Measurements from ENCODE around the gene TMEM266.

TMEM266 gene

DNA sequence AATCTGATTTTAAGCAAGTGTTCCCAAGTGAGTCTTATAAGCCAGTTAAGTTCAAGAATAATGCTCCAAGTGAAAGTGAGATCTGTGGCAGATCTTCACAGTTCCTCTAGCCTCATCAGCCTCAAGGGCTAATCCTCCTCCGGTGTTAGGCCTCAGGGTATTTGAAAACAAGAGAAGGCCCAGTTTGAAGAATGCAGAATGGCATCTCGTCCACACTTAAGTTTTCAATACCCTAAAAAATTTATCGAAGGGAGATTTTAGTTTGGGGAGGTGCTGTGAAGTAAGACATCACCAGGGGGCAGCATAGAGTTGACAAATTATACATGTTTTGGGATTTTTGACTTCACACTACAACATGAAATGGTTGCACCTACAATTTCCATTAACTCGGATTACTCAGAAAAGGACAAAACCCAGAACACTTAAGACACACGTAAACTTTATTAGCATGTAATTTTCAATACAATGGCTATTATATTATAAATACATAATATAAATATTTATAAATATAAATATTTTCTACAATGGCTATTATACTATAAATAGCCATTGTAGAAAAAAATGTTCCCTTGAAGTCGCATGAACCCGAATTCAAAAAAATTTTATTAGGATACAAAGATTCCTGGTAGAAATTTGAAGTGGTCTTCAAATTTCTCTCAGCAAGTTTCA, 2.3 kb upstream of the TMEM266 start:
- DNase-seq (peak; percentile 40), ATAC-seq (replicated peaks) (peak; percentile 60 to 67)
- H3K9me3 Mint-ChIP-seq, result no peaks in the 10 kb centered on the region
- H3K27ac Mint-ChIP-seq, result peak overlapping the region; percentile 81
- peaks cover 35 to 40% of the 10 kb centered on the region in 2 donors for H3K4me1 Mint-ChIP-seq
- no peak overlapping the region for H3K4me3 Mint-ChIP-seq
- H3K36me3 Mint-ChIP-seq, result no peaks in the 10 kb centered on the region
- peaks cover 14 to 17% of the 10 kb centered on the region in 2 donors for H3K27me3 Mint-ChIP-seq

DNA sequence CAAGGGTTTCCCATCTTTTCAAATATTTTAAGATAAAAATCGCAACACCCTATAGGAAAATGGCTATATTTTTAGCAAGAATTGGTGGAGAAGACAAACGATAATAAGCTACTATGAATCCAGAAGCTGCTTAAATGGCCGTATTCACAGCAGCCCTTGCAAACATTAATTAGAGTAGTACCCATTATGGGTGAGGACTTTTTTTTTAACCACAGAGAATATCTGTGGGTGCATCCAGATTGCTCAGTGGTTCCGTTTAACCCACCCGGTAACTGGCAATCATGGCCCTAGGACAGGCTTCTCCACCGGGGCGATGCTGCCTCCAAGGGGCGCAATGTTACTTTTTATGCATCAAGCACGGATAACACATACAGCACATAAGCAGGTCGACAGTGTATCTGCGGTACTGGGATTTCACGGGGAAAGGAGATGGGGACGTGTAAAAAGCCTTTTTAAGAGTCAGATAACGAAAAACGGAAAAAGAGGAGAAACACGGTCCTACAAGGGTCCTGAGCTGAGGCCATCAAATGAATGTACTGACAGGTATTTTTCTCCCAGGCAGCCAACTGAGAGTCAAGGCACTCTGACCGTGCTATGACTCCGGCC, 968 bp upstream of the TMEM266 start:
- peak overlapping the region; percentile 83 for H3K4me3 Mint-ChIP-seq
- H3K36me3 Mint-ChIP-seq, result no peaks in the 10 kb centered on the region
- peak; percentile 9 for DNase-seq
- peaks cover 35 to 40% of the 10 kb centered on the region in 2 donors for H3K4me1 Mint-ChIP-seq
- ATAC-seq (replicated peaks), result peak; percentile 9 to 21
- peak overlapping the region; percentile 62 for H3K27ac Mint-ChIP-seq
- H3K9me3 Mint-ChIP-seq, result no peaks in the 10 kb centered on the region
- H3K27me3 Mint-ChIP-seq, result peaks cover 23 to 27% of the 10 kb centered on the region in 2 donors

DNA sequence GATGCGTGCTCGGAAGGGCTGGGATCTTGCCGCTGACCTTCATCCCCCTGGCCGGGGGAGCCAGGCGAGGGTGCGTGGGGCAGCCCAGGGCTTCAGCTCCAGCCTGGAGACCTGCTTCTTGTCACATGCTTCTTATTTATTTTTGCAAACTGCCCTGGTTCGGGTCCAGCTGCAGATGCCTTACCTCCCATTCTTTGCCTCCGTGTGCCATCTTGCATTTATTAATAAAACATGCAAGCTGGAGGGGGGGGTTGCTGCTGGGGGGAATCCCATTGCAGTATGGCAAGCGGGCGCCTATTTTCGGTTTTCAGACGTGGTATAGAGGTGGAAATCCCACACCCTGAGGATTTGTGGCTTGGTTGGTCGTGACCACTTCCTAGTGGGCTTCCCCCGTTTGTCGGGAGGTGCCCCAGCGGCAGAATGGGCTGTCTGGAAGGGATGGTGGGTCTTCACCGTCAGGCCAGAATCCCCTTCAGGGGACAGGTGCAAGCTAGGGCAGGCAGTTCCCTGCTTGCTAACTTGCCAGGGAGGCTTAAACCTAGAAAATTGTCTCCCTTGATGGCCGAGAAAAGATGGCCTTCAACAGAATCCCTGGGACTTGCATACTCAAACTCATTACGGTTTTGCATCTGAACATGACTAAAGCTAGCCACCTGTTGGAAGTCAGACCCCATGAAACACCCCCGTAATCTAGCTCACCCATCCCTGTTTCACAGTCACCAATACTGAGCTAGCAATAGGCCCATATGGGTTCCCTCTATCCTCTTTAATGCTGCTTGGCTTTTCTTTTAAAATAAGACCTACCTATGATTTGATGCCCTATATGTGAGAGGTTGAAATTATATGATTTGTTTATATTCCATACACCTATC, 569 bp downstream of the TMEM266 start:
- Mint-ChIP-seq H3K4me3 (peak overlapping the region; percentile 84 to 85), H3K27ac (peak overlapping the region; percentile 42)
- ATAC-seq (replicated peaks), result peak; percentile 44 to 46

DNA sequence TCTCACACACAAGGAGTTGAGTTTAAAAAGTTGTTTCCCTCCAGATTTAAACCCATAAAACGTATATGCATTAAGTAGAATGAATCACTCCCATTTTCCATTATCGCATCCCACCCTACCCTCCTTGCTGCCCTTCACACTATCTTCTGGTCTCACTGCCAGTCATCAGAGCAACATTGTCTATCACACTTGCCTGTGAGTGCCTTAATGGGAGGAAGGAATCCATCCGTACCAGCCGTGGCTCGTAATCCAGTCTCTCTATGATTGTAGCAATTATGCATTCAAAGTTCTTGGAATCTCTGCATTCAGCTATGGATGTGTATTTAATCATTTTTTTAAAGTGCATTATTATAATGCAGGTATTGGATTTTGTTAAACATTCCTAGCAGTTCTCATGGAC, 1.9 kb downstream of the TMEM266 start:
- Mint-ChIP-seq H3K27me3 (peaks cover 40 to 51% of the 10 kb centered on the region in 2 donors), H3K36me3 (no peaks in the 10 kb centered on the region), H3K27ac (no peak overlapping the region), H3K4me3 (no peak overlapping the region), H3K4me1 (peaks cover 38 to 50% of the 10 kb centered on the region in 2 donors), H3K9me3 (no peaks in the 10 kb centered on the region)
- ATAC-seq (replicated peaks) (no peak), DNase-seq (no peak)

More for the DNA sequence above, 569 bp downstream of the TMEM266 start:
- peak; percentile 70 for DNase-seq
- peaks cover 38 to 48% of the 10 kb centered on the region in 2 donors for H3K4me1 Mint-ChIP-seq
- H3K9me3 Mint-ChIP-seq, result no peaks in the 10 kb centered on the region
- H3K27me3 Mint-ChIP-seq, result peaks cover 32 to 42% of the 10 kb centered on the region in 2 donors
- no peaks in the 10 kb centered on the region for H3K36me3 Mint-ChIP-seq

DNA sequence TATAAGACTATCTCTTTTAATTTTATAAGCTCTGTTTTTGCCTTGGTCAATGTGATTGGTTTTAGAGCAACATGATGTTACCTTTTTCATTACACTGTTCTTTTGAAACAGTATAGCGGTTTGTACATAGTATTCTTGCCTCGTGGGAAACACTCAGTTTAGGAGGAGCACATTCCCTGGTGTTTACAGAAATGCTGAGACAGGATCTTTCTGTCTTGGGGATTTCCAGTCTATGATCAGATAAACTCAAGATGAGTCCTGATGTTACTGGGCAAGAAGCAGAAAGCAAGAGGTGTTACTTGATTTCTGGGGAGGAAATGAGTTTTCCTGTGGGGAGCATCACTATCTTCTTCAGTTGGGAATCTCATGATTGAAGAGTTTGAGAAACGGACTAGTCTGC, 2.5 kb downstream of the TMEM266 start:
- H3K9me3 Mint-ChIP-seq, result no peaks in the 10 kb centered on the region
- no peak for ATAC-seq (replicated peaks)
- H3K36me3 Mint-ChIP-seq, result no peaks in the 10 kb centered on the region
- no peak overlapping the region for H3K4me3 Mint-ChIP-seq
- H3K27me3 Mint-ChIP-seq, result peaks cover 40 to 57% of the 10 kb centered on the region in 2 donors
- no peak overlapping the region for H3K27ac Mint-ChIP-seq
- H3K4me1 Mint-ChIP-seq, result peaks cover 32 to 44% of the 10 kb centered on the region in 2 donors
- no peak for DNase-seq

DNA sequence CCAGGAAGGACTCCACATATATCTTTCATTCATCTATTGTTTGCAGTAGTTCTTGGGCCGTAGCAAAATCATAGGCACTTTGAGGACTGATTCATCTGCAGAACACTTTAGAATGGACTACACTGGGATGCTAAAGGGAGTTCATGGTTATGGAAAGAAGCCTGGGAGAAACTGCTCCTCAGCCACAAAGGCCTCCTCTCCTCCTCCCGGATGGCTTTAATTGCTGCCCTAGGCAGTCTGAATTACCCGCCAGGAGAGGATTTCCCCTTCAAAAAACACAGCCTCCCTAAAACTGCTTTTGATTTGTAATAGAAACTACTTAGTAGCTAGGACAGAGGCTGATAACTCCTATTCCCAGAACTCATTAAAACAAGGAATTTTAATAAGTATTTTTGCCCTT, 4.6 kb downstream of the TMEM266 start:
- no peaks in the 10 kb centered on the region for H3K9me3 Mint-ChIP-seq
- peaks cover 40 to 64% of the 10 kb centered on the region in 2 donors for H3K27me3 Mint-ChIP-seq
- DNase-seq, result no peak
- no peak overlapping the region for H3K4me3 Mint-ChIP-seq
- H3K27ac Mint-ChIP-seq, result no peak overlapping the region
- no peak for ATAC-seq (replicated peaks)
- no peaks in the 10 kb centered on the region for H3K36me3 Mint-ChIP-seq
- H3K4me1 Mint-ChIP-seq, result peaks cover 20 to 28% of the 10 kb centered on the region in 2 donors

DNA sequence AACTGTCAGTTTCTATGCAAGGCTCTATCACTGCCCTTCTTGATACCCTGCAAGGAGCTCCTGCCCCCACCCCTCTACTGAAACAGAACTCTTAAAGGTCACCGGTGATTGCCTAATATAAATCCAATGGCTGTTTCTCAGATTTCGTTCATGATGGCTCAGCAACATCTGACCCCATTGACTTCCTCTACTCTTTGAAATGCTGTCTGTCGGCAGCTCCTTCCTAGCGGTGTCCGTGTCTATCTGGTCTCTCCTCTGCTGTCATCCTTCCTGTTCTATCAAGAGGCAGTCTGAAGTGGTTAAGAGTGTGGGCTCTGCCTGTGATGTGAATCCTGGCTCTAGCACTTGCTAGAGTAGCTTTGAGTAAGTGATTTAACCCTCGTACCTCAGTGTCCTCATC, 5.5 kb downstream of the TMEM266 start:
- peaks cover 18 to 24% of the 10 kb centered on the region in 2 donors for H3K4me1 Mint-ChIP-seq
- H3K36me3 Mint-ChIP-seq, result no peaks in the 10 kb centered on the region
- no peak for DNase-seq
- H3K9me3 Mint-ChIP-seq, result no peaks in the 10 kb centered on the region
- H3K4me3 Mint-ChIP-seq, result no peak overlapping the region
- H3K27ac Mint-ChIP-seq, result no peak overlapping the region
- peaks cover 40 to 64% of the 10 kb centered on the region in 2 donors for H3K27me3 Mint-ChIP-seq
- ATAC-seq (replicated peaks), result no peak

DNA sequence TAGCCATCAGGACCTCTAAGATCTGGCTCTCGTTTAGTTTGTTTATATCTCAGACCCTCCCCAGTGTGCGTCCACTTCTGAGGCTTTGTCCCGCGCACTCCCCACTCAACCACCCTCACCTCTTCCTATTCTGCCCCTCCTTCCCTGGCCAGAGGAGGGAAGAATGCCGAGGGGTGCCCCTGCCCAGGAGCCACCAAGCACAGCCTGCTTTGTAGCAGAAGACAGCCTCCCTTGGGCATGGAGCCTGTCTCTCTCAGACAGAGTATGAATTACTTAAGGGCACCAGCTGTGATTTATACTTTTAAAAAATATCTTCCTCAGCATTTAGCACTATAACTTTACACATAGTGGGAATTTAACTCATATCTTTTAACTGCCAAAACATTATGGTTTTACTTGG, 6.0 kb downstream of the TMEM266 start:
- no peak for DNase-seq
- Mint-ChIP-seq H3K9me3 (no peaks in the 10 kb centered on the region), H3K27ac (no peak overlapping the region), H3K4me1 (peaks cover 13 to 19% of the 10 kb centered on the region in 2 donors), H3K4me3 (no peak overlapping the region), H3K27me3 (peaks cover 39 to 62% of the 10 kb centered on the region in 2 donors), H3K36me3 (no peaks in the 10 kb centered on the region)
- ATAC-seq (replicated peaks), result no peak

DNA sequence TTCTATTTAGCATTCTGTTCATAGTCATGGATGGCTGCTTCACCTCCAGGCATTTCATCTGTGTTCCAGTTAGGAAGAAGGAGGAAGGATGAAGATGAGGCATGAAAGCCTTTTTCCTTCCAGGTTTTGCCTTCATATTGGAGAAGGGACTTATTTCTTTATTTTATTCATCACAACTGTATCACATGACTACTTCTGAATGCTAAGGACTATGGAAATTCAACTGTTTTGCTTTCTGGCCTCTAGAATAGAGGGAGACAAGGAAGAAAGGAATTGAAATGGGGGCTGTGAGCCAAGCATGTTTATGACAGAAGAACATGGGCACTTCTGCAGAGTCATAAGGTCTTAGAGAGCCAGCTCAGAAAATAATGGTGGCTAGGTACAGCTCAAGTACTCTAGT, 10.4 kb downstream of the TMEM266 start:
- Mint-ChIP-seq H3K4me1 (peaks cover 3 to 7% of the 10 kb centered on the region in 2 donors), H3K27me3 (peaks cover 10 to 33% of the 10 kb centered on the region in 2 donors)

DNA sequence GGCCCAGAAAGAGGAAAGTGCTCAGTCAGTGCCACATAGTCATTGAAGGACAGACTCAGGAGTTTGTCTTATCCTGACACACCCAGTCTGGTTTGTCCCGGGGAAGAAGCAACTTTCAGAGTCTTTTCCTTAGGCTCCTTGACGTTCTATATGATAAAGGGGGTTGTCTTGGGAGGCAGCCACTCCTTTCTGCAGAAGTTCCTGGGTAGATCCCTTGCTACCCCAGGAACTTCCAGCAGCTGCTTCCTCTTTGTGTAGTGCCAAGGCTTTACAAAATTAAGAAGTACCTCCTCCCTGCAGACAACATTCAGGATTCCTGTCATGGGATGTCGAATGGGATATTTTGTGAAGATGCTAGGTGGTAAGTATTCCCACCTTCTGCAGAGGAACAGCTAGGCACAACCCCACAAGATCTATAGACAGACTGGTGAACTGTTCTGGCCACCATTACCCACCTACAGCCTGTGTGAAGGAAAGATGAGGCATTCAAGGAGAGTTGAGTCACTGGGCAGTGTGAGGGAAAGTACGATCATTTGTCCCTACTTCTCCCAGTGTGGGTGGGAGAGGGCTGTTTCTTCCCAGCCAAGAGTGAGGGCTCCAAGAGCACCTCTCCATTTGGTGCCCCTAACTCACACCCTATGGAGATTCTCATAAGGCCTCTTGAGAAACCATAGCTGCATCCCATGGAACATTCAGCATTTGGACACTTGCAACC, 11.3 kb downstream of the TMEM266 start:
- Mint-ChIP-seq H3K36me3 (no peaks in the 10 kb centered on the region), H3K9me3 (no peaks in the 10 kb centered on the region), H3K4me3 (no peak overlapping the region), H3K4me1 (no peaks in the 10 kb centered on the region), H3K27me3 (peaks cover under 1 to 24% of the 10 kb centered on the region in 2 donors), H3K27ac (no peak overlapping the region)
- DNase-seq (no peak), ATAC-seq (replicated peaks) (no peak)

More for the DNA sequence above, 10.4 kb downstream of the TMEM266 start:
- no peak for ATAC-seq (replicated peaks)
- H3K9me3 Mint-ChIP-seq, result no peaks in the 10 kb centered on the region
- no peak for DNase-seq
- no peak overlapping the region for H3K4me3 Mint-ChIP-seq
- H3K27ac Mint-ChIP-seq, result no peak overlapping the region
- no peaks in the 10 kb centered on the region for H3K36me3 Mint-ChIP-seq

DNA sequence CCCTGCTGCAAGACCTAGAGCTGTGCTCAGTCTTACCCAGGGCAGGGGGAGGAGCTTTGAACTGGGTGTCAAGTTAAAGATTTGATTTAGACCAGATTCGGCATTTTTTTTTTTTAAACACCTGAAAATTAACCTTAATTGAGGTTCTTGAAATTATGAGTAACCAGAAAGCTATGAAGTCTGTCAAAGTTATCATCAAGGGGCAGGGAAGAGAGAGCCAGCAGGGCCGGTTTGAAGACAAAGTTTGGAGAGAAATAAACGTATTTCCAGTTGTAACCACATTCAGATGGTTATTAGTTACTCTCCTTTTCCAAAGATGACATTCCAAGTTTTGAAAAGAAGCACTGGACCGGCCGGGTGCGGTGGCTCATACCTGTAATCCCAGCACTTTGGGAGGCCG, 12.0 kb downstream of the TMEM266 start:
- no peaks in the 10 kb centered on the region for H3K9me3 Mint-ChIP-seq
- no peak overlapping the region for H3K4me3 Mint-ChIP-seq
- H3K36me3 Mint-ChIP-seq, result no peaks in the 10 kb centered on the region
- H3K4me1 Mint-ChIP-seq, result no peaks in the 10 kb centered on the region
- ATAC-seq (replicated peaks), result no peak
- no peak overlapping the region for H3K27ac Mint-ChIP-seq
- peaks cover 0 to 22% of the 10 kb centered on the region in 2 donors for H3K27me3 Mint-ChIP-seq
- DNase-seq, result no peak

DNA sequence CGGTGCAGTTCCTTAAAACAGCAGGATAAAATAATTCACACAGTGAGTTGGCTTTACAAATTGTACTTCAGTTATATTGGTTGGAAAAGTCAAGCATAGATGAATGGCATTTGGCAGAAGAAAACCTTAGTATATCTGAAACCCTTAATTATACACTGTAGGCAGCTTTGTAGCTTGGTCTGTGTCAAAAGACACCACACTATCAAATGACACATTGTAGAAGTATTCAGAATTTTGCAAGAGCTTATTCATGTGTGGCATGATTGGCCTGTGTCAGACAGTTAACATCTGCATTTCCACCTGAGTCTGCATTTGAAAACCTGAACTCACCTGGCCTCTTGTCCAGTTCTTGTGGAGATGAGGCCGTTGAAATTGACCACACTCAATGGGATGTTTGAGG, 13.8 kb downstream of the TMEM266 start:
- H3K9me3 Mint-ChIP-seq, result no peaks in the 10 kb centered on the region
- no peaks in the 10 kb centered on the region for H3K4me1 Mint-ChIP-seq
- H3K36me3 Mint-ChIP-seq, result no peaks in the 10 kb centered on the region
- ATAC-seq (replicated peaks) (no peak), DNase-seq (no peak)
- H3K27me3 Mint-ChIP-seq, result peaks cover 0 to 17% of the 10 kb centered on the region in 2 donors
- no peak overlapping the region for H3K4me3 Mint-ChIP-seq
- H3K27ac Mint-ChIP-seq, result no peak overlapping the region

DNA sequence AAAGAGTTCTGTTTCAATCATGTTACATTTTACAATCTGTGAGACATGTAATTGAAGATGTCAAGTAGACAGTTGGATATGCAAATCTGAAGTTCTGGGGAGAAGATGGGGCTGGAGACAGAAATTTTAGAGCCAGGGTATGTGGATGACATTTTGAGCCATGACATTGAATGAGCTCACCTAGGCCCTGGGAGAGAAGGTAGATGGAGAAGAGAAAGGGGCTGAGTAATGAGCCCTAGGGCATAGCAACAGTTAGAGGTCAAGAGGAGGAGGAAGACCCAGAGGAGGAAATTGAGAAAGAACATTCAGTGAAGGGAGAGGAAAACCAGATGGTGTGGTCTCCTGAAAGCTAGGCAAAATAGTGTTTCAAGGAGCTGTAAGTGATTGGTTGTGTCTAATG, 15.3 kb downstream of the TMEM266 start:
- Mint-ChIP-seq H3K27ac (no peak overlapping the region), H3K9me3 (no peaks in the 10 kb centered on the region), H3K4me1 (no peaks in the 10 kb centered on the region), H3K27me3 (peaks cover 0 to 9% of the 10 kb centered on the region in 2 donors), H3K4me3 (no peak overlapping the region), H3K36me3 (no peaks in the 10 kb centered on the region)
- no peak for DNase-seq
- ATAC-seq (replicated peaks), result no peak

DNA sequence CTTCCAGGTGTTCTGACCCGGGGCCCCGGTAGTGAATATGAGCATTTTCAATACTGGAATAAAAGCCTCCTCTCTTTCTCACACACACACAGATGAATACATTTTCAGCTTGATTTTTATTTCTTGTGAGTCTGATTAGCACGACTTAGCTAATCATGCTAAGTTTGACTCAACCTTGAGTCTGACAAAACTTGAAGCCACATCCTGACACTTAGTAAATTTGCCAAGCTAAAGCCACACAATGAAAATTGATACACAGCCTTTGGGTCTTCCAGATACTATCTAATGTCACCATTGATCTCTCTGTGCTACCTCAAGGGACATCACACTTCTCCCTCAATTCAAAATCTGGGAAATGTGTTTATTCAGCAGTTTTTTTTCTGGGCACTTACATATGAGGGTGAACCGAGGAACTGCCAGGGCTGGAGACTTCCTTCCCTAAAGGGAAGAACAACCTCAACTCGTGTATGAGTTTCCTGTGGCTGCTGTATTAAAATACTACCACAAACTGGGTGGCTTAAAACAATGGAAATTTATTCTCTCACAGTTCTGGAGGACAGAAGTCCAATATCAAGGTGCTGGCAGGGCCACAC, 18.6 kb downstream of the TMEM266 start:
- peaks cover 2 to 18% of the 10 kb centered on the region in 2 donors for H3K27me3 Mint-ChIP-seq
- DNase-seq (no peak), ATAC-seq (replicated peaks) (no peak)
- no peaks in the 10 kb centered on the region for H3K36me3 Mint-ChIP-seq
- H3K4me1 Mint-ChIP-seq, result no peaks in the 10 kb centered on the region
- H3K9me3 Mint-ChIP-seq, result no peaks in the 10 kb centered on the region
- no peak overlapping the region for H3K27ac Mint-ChIP-seq
- no peak overlapping the region for H3K4me3 Mint-ChIP-seq
